ENCODE results near the gene STAP2. TPM values are rescaled to one million over a fixed set of nuclear protein-coding genes. Genes with fewer than 3 reads are reported as not detected.
A peak's percentile ranks its signal among the peaks of the same experiment; 100 is the strongest.

The STAP2 gene
- total RNA-seq, 4 donors from 2014 or later = 67.0 to 93.1 (median 87.2) TPM

- peak in 1 of 2 donors; percentile 75 for DNase-seq (ENCODE audit: low spot score in 2 of 2)
- Histone ChIP-seq H3K9me3 (no peaks in the 10 kb centered on the region), H3K4me1 (peaks cover 17% of the 10 kb centered on the region), H3K27me3 (no peaks in the 10 kb centered on the region), H3K27ac (no peak overlapping the region), H3K36me3 (peaks cover 13% of the 10 kb centered on the region), H3K4me3 (peak overlapping the region; percentile 1)
- TF ChIP-seq POLR2A (IDR thresholded peaks at IDR 0.05) (no peak), POLR2AphosphoS5 (IDR thresholded peaks at IDR 0.05) (no peak), EP300 (IDR thresholded peaks at IDR 0.05) (no peak)
- TF ChIP-seq, protein P1, sequence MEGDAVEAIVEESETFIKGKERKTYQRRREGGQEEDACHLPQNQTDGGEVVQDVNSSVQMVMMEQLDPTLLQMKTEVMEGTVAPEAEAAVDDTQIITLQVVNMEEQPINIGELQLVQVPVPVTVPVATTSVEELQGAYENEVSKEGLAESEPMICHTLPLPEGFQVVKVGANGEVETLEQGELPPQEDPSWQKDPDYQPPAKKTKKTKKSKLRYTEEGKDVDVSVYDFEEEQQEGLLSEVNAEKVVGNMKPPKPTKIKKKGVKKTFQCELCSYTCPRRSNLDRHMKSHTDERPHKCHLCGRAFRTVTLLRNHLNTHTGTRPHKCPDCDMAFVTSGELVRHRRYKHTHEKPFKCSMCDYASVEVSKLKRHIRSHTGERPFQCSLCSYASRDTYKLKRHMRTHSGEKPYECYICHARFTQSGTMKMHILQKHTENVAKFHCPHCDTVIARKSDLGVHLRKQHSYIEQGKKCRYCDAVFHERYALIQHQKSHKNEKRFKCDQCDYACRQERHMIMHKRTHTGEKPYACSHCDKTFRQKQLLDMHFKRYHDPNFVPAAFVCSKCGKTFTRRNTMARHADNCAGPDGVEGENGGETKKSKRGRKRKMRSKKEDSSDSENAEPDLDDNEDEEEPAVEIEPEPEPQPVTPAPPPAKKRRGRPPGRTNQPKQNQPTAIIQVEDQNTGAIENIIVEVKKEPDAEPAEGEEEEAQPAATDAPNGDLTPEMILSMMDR (IDR thresholded peaks at IDR 0.05) = no peak
- 28% methylated on average over 13 of the region's 13 CpGs for WGBS
Observed at GRCh38 chr19:4327877-4328242, 10.8 kb downstream of the STAP2 start.

- 25% methylated on average over 8 of the region's 30 CpGs for WGBS
- peaks cover 17% of the 10 kb centered on the region for H3K4me1 ChIP-seq
- H3K4me3 ChIP-seq = peak overlapping the region; percentile 1
- no peaks in the 10 kb centered on the region for H3K9me3 ChIP-seq
- TF ChIP-seq, protein P1 (IDR thresholded peaks at IDR 0.05) = no peak
- no peak for TF ChIP-seq POLR2A (IDR thresholded peaks at IDR 0.05)
- no peak for TF ChIP-seq EP300 (IDR thresholded peaks at IDR 0.05)
- no peak for TF ChIP-seq POLR2AphosphoS5 (IDR thresholded peaks at IDR 0.05)
- DNase-seq (ENCODE audit: low spot score in 2 of 2) = peak; percentile 87 to 91
- H3K27ac ChIP-seq = no peak overlapping the region
- no peaks in the 10 kb centered on the region for H3K27me3 ChIP-seq
- peaks cover 13% of the 10 kb centered on the region for H3K36me3 ChIP-seq
Observed at GRCh38 chr19:4327252-4327876, 11.3 kb downstream of the STAP2 start.

DNA sequence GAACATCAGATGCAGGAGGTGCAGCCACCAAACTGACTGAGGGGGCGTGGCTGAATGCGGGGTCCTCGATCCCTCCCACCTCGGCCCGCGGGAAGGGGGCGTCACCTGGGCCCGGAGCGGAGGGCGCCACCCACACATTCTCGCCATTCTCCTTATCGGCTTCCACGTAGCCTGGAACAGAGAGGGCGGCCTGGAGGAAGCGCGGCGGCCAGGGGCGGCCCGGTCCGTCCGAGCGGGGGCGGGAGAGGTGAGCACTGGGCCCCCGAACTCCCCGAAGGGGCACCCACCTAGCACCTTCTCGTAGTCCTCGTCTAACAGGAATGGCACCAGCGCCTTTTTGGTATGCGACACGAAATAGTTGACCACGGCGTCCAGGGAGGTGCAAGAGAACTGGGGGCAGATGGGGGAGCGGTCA, 11.8 kb downstream of the STAP2 start:
- WGBS = 8% methylated on average over 8 of the region's 33 CpGs
- Histone ChIP-seq H3K4me3 (no peak overlapping the region), H3K36me3 (peaks cover 13% of the 10 kb centered on the region), H3K27me3 (no peaks in the 10 kb centered on the region), H3K9me3 (no peaks in the 10 kb centered on the region), H3K27ac (no peak overlapping the region), H3K4me1 (peaks cover 17% of the 10 kb centered on the region)
- no peak for DNase-seq (ENCODE audit: low spot score in 2 of 2)
- TF ChIP-seq POLR2A (IDR thresholded peaks at IDR 0.05) (no peak), POLR2AphosphoS5 (IDR thresholded peaks at IDR 0.05) (no peak), EP300 (IDR thresholded peaks at IDR 0.05) (no peak)
- TF ChIP-seq, protein P1 (IDR thresholded peaks at IDR 0.05) = no peak

GRCh38 chr19:4326215-4326836, 12.3 kb downstream of the STAP2 start:
- Histone ChIP-seq H3K36me3 (peaks cover 11% of the 10 kb centered on the region), H3K27me3 (no peaks in the 10 kb centered on the region), H3K27ac (no peak overlapping the region), H3K4me1 (peaks cover 17% of the 10 kb centered on the region), H3K9me3 (no peaks in the 10 kb centered on the region), H3K4me3 (no peak overlapping the region)
- DNase-seq (ENCODE audit: low spot score in 2 of 2) = no peak
- WGBS = 59% methylated on average over 13 of the region's 13 CpGs
- TF ChIP-seq, protein P1 (IDR thresholded peaks at IDR 0.05) = no peak
- TF ChIP-seq POLR2AphosphoS5 (IDR thresholded peaks at IDR 0.05) (no peak), POLR2A (IDR thresholded peaks at IDR 0.05) (no peak), EP300 (IDR thresholded peaks at IDR 0.05) (no peak)

GRCh38 chr19:4324228-4324627, 14.4 kb downstream of the STAP2 start:
- Histone ChIP-seq H3K4me3 (no peak overlapping the region), H3K4me1 (peaks cover 17% of the 10 kb centered on the region), H3K36me3 (peaks cover 3% of the 10 kb centered on the region), H3K9me3 (no peaks in the 10 kb centered on the region), H3K27ac (no peak overlapping the region), H3K27me3 (no peaks in the 10 kb centered on the region)
- DNase-seq (ENCODE audit: low spot score in 2 of 2) = no peak
- WGBS = 91% methylated on average over 11 of the region's 12 CpGs
- no peak for TF ChIP-seq EP300 (IDR thresholded peaks at IDR 0.05)
- TF ChIP-seq POLR2A (IDR thresholded peaks at IDR 0.05) = no peak
- TF ChIP-seq, protein P1 (IDR thresholded peaks at IDR 0.05) = no peak
- TF ChIP-seq POLR2AphosphoS5 (IDR thresholded peaks at IDR 0.05) = no peak

Data from suprapubic skin (tissue), 4 donors.